ENCODE measurements around the gene SLC38A11. TPM values are rescaled to one million over a fixed set of nuclear protein-coding genes. Genes with fewer than 3 reads are reported as not detected.

SLC38A11 gene
- total RNA-seq, 1 experiment from 2014 or later: not detected

- ATAC-seq: no peak
- CTCF ChIA-PET: no interaction called here
- POLR2A ChIA-PET: no interaction called here
- TF ChIP-seq POLR2A (IDR thresholded peaks at IDR 0.05; ENCODE audit: borderline replicate concordance, extremely low read depth, insufficient read depth, insufficient read length) (no peak), EZH2 (IDR thresholded peaks at IDR 0.05) (no peak), EGR1 (IDR thresholded peaks at IDR 0.05; ENCODE audit: low read depth) (no peak), JUND (IDR thresholded peaks at IDR 0.05) (no peak), ZBTB33 (IDR thresholded peaks at IDR 0.05; ENCODE audit: extremely low read depth, insufficient replicate concordance, low read length) (no peak), SRF (IDR thresholded peaks at IDR 0.05; ENCODE audit: low read depth) (no peak), POLR2AphosphoS5 (IDR thresholded peaks at IDR 0.05; ENCODE audit: low read depth, low read length) (no peak), EZH2phosphoT487 (IDR thresholded peaks at IDR 0.05; ENCODE audit: borderline replicate concordance) (no peak)
- TF ChIP-seq, protein P1, sequence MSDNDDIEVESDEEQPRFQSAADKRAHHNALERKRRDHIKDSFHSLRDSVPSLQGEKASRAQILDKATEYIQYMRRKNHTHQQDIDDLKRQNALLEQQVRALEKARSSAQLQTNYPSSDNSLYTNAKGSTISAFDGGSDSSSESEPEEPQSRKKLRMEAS (IDR thresholded peaks at IDR 0.05): no peak
- no peaks in the 10 kb centered on the region for H3K27me3 ChIP-seq (ENCODE audit: insufficient read depth, low read length)
- no peak overlapping the region for H3K9ac ChIP-seq (ENCODE audit: low read length)
- RAD21 ChIA-PET (ENCODE audit: low non-redundant PET in 1 of 2, low total read pairs in 2 of 2, uncharacterized antibody in 2 of 2, unreplicated experiment in 2 of 2): no interaction called here
- H3K9me2 ChIP-seq (ENCODE audit: insufficient read depth): no peaks in the 10 kb centered on the region
- H3K27ac ChIP-seq (ENCODE audit: low read depth, low read length): no peak overlapping the region
- no peak overlapping the region for H3K4me3 ChIP-seq (replicated peaks in 1 of 2; ENCODE audit: low read depth in 1 of 2, low read length in 2 of 2)
- no peak overlapping the region for H3K4me2 ChIP-seq (ENCODE audit: low read length)
- H2AFZ ChIP-seq (ENCODE audit: low read depth, low read length, poor library complexity, severe bottlenecking): no peak overlapping the region
- intact Hi-C loops (cut with micrococcal nuclease): no loop called here
- H3K79me2 ChIP-seq (ENCODE audit: insufficient read depth, low read length): no peaks in the 10 kb centered on the region
- DNase-seq (ENCODE audit: low read depth, low spot score): no peak
- no peaks in the 10 kb centered on the region for H3K36me3 ChIP-seq (ENCODE audit: control insufficient read depth in 1 of 2, insufficient read depth in 2 of 2, low read length in 2 of 2)
- H3K9me3 ChIP-seq (ENCODE audit: control insufficient read depth in 1 of 2, insufficient read depth in 1 of 2, low read depth in 1 of 2, low read length in 2 of 2): no peaks in the 10 kb centered on the region
- H3K4me1 ChIP-seq (ENCODE audit: control insufficient read depth in 1 of 2, insufficient read depth in 2 of 2, low read length in 2 of 2): no peaks in the 10 kb centered on the region
- no TSS peak for BruUV-seq (replicated peaks)
- H4K20me1 ChIP-seq (ENCODE audit: insufficient read depth): no peaks in the 10 kb centered on the region
These were observed 12.0 kb downstream of the SLC38A11 start for GRCh38 chr2:164943289-164943688.

- Histone ChIP-seq H3K9me2 (ENCODE audit: insufficient read depth) (no peaks in the 10 kb centered on the region), H3K4me1 (ENCODE audit: control insufficient read depth in 1 of 2, insufficient read depth in 2 of 2, low read length in 2 of 2) (no peaks in the 10 kb centered on the region), H3K9ac (ENCODE audit: low read length) (no peak overlapping the region), H3K27ac (ENCODE audit: low read depth, low read length) (no peak overlapping the region), H3K79me2 (ENCODE audit: insufficient read depth, low read length) (no peaks in the 10 kb centered on the region), H3K9me3 (ENCODE audit: control insufficient read depth in 1 of 2, insufficient read depth in 1 of 2, low read depth in 1 of 2, low read length in 2 of 2) (no peaks in the 10 kb centered on the region), H3K36me3 (ENCODE audit: control insufficient read depth in 1 of 2, insufficient read depth in 2 of 2, low read length in 2 of 2) (no peaks in the 10 kb centered on the region), H4K20me1 (ENCODE audit: insufficient read depth) (no peaks in the 10 kb centered on the region), H3K4me2 (ENCODE audit: low read length) (no peak overlapping the region), H3K4me3 (replicated peaks in 1 of 2; ENCODE audit: low read depth in 1 of 2, low read length in 2 of 2) (no peak overlapping the region), H2AFZ (ENCODE audit: low read depth, low read length, poor library complexity, severe bottlenecking) (no peak overlapping the region), H3K27me3 (ENCODE audit: insufficient read depth, low read length) (no peaks in the 10 kb centered on the region)
- ATAC-seq (no peak), DNase-seq (ENCODE audit: low read depth, low spot score) (no peak)
- BruUV-seq (replicated peaks): no TSS peak
- ChIA-PET CTCF (no interaction called here), POLR2A (no interaction called here), RAD21 (ENCODE audit: low non-redundant PET in 1 of 2, low total read pairs in 2 of 2, uncharacterized antibody in 2 of 2, unreplicated experiment in 2 of 2) (no interaction called here)
- no peak for TF ChIP-seq FOSL1 (IDR thresholded peaks at IDR 0.05; ENCODE audit: low read depth)
- TF ChIP-seq, protein P2, sequence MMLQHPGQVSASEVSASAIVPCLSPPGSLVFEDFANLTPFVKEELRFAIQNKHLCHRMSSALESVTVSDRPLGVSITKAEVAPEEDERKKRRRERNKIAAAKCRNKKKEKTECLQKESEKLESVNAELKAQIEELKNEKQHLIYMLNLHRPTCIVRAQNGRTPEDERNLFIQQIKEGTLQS (IDR thresholded peaks at IDR 0.05): no peak
- TF ChIP-seq CBX3 (IDR thresholded peaks at IDR 0.05; ENCODE audit: low read depth): no peak
- TF ChIP-seq JUND (IDR thresholded peaks at IDR 0.05): no peak
- TF ChIP-seq EZH2 (IDR thresholded peaks at IDR 0.05): no peak
- TF ChIP-seq SIN3A (IDR thresholded peaks at IDR 0.05; ENCODE audit: low read depth): no peak
- no peak for TF ChIP-seq SP1 (IDR thresholded peaks at IDR 0.05; ENCODE audit: low read depth)
- no peak for TF ChIP-seq SRF (IDR thresholded peaks at IDR 0.05; ENCODE audit: low read depth)
- TF ChIP-seq REST (IDR thresholded peaks at IDR 0.05; ENCODE audit: low read depth): no peak
- TF ChIP-seq EZH2phosphoT487 (IDR thresholded peaks at IDR 0.05; ENCODE audit: borderline replicate concordance): no peak
- intact Hi-C loops (cut with micrococcal nuclease): no loop called here
These were observed 17.4 kb downstream of the SLC38A11 start for GRCh38 chr2:164937864-164938401.

All from HCT116 (cell line).